Natural killer cell (primary cell): Measurements from ENCODE around the gene FOXP1. TPM values are rescaled to one million over a fixed set of nuclear protein-coding genes. Genes with fewer than 3 reads are reported as not detected.

Experiments used
- ATAC-seq, 3 donors: fragments of 150-1000 bp in 2 of 3; fragments of 200-7000 bp in 1 of 3; cut with Tn5 transposase; 1 replicate in 1 of 3; 2 replicates in 2 of 3; pipeline ENCODE4 v1.10.0; 2021; ENCODE audit warnings: mild to moderate bottlenecking in 2 of 3, moderate library complexity in 2 of 3
- DNase-seq, 2 donors: peaks; one replicate each; pipeline versions ENCODE4 v3.0.0 to v3.0.0-alpha.2; 2013 to 2021; ENCODE audit warnings: mixed read lengths in 1 of 2
- H3K27ac ChIP-seq: one replicate; pipeline ENCODE4 v1.5.1; 2013; ENCODE audit warnings: mild to moderate bottlenecking, low read length
- H3K27me3 ChIP-seq: one replicate; pipeline ENCODE4 v1.6.1; 2013; ENCODE audit warnings: low read length; ENCODE audit not compliant: control insufficient read depth, insufficient read depth
- H3K36me3 ChIP-seq: one replicate; pipeline ENCODE4 v1.6.1; 2013; ENCODE audit warnings: low read length; ENCODE audit not compliant: control insufficient read depth, insufficient read depth
- H3K4me1 ChIP-seq: one replicate; pipeline ENCODE4 v1.6.1; 2013; ENCODE audit warnings: low read length; ENCODE audit not compliant: control insufficient read depth, insufficient read depth
- H3K4me3 ChIP-seq: one replicate; pipeline ENCODE4 v1.5.1; 2013; ENCODE audit warnings: low read length
- H3K9me3 ChIP-seq: one replicate; pipeline ENCODE4 v1.6.1; 2013; ENCODE audit warnings: low read length; ENCODE audit not compliant: control insufficient read depth, insufficient read depth
- H3K27ac Mint-ChIP-seq, 2 donors: one replicate each; pipeline ENCODE4 v1.8.0; 2022; ENCODE audit warnings: mild to moderate bottlenecking in 2 of 2, mixed read lengths in 2 of 2, moderate library complexity in 1 of 2
- H3K27me3 Mint-ChIP-seq, 2 donors: one replicate each; pipeline ENCODE4 v1.8.0; 2022; ENCODE audit warnings: low read depth in 2 of 2, mixed read lengths in 2 of 2
- H3K36me3 Mint-ChIP-seq: one replicate; pipeline ENCODE4 v1.8.0; 2022; ENCODE audit warnings: mixed read lengths
- H3K4me1 Mint-ChIP-seq, 2 donors: one replicate each; pipeline ENCODE4 v1.8.0; 2022; ENCODE audit warnings: mixed read lengths in 2 of 2
- H3K4me3 Mint-ChIP-seq: one replicate; pipeline ENCODE4 v1.8.0; 2022; ENCODE audit warnings: mild to moderate bottlenecking, moderate library complexity, mixed read lengths
- H3K9me3 Mint-ChIP-seq, 2 donors: one replicate each; pipeline ENCODE4 v1.8.0; 2022; ENCODE audit warnings: mixed read lengths in 2 of 2
- CTCF ChIP-seq: fragments of 200-600 bp; IDR thresholded peaks from one replicate; pipeline ENCODE4 v1.8.0; 2022; ENCODE audit warnings: antibody characterized with exemption
- WGBS: methylation state at CpG from one replicate; pipeline ENCODE4 v1.1.7; 2013; ENCODE audit warnings: missing lambda C conversion rate; ENCODE audit not compliant: insufficient coverage; 5-methylcytosine and 5-hydroxymethylcytosine counted together
- intact Hi-C: fragments of 100-400 bp; cut with micrococcal nuclease; formaldehyde crosslinking; loops from one replicate; pipeline ENCODE4 v1.14.2; 2022
- total RNA-seq, 4 donors: library from RNA; stranded (reverse); fragments of 120-200 nt in 1 of 4; gene quantifications; one replicate each; pipeline versions ENCODE4 v1.2.3 to v1.2.4, GENCODE V29; 2013 to 2022

Gene FOXP1
- total RNA-seq, 3 donors from 2014 or later (not counting 1 experiment from before 2014, with no cell fraction given) = 166 to 185 (median 166) TPM

GRCh38 chr3:70952033-70952747 lies 631.3 kb downstream of the FOXP1 start:
- no peak overlapping the region for H3K4me3 Mint-ChIP-seq
- H3K4me1 Mint-ChIP-seq = peaks cover 5 to 11% of the 10 kb centered on the region in 2 donors
- no peak for TF ChIP-seq CTCF
- 80% methylated on average over 8 of the region's 12 CpGs for WGBS
- no peaks in the 10 kb centered on the region for H3K27me3 Mint-ChIP-seq
- Histone ChIP-seq H3K9me3 (no peaks in the 10 kb centered on the region), H3K36me3 (peaks cover 8% of the 10 kb centered on the region), H3K27me3 (no peaks in the 10 kb centered on the region), H3K4me1 (no peaks in the 10 kb centered on the region), H3K27ac (no peak overlapping the region), H3K4me3 (no peak overlapping the region)
- no peak overlapping the region for H3K27ac Mint-ChIP-seq
- intact Hi-C loops = no loop called here
- no peaks in the 10 kb centered on the region for H3K9me3 Mint-ChIP-seq
- no peaks in the 10 kb centered on the region for H3K36me3 Mint-ChIP-seq
- ATAC-seq = no peak
- DNase-seq = no peak

- no peak for ATAC-seq
- Histone ChIP-seq H3K27me3 (no peaks in the 10 kb centered on the region), H3K9me3 (no peaks in the 10 kb centered on the region), H3K36me3 (no peaks in the 10 kb centered on the region), H3K4me1 (no peaks in the 10 kb centered on the region), H3K4me3 (no peak overlapping the region), H3K27ac (no peak overlapping the region)
- intact Hi-C loops = no loop called here
- Mint-ChIP-seq H3K4me3 (no peak overlapping the region), H3K27ac (no peak overlapping the region), H3K4me1 (peaks cover 5 to 11% of the 10 kb centered on the region in 2 donors), H3K27me3 (no peaks in the 10 kb centered on the region), H3K9me3 (no peaks in the 10 kb centered on the region), H3K36me3 (no peaks in the 10 kb centered on the region)
- DNase-seq = no peak
- 93% methylated on average over 5 of the region's 5 CpGs for WGBS
- TF ChIP-seq CTCF = no peak
These were observed 632.2 kb downstream of the FOXP1 start for GRCh38 chr3:70951316-70951715.

GRCh38 chr3:70947579-70947978 lies 635.9 kb downstream of the FOXP1 start:
- H3K9me3 ChIP-seq = no peaks in the 10 kb centered on the region
- no peak overlapping the region for H3K27ac Mint-ChIP-seq
- H3K36me3 Mint-ChIP-seq = no peaks in the 10 kb centered on the region
- no peak overlapping the region for H3K4me3 Mint-ChIP-seq
- DNase-seq (no peak), ATAC-seq (no peak)
- no peak overlapping the region for H3K4me3 ChIP-seq
- H3K27ac ChIP-seq = no peak overlapping the region
- H3K27me3 Mint-ChIP-seq = peaks cover 8 to 17% of the 10 kb centered on the region in 2 donors
- intact Hi-C loops = no loop called here
- peaks cover 6% of the 10 kb centered on the region for H3K27me3 ChIP-seq
- H3K4me1 ChIP-seq = no peaks in the 10 kb centered on the region
- no peaks in the 10 kb centered on the region for H3K36me3 ChIP-seq
- no peaks in the 10 kb centered on the region for H3K9me3 Mint-ChIP-seq
- 100% methylated on average over 1 of the region's 1 CpG for WGBS
- peaks cover 5 to 11% of the 10 kb centered on the region in 2 donors for H3K4me1 Mint-ChIP-seq
- TF ChIP-seq CTCF = no peak

GRCh38 chr3:70943886-70944285 lies 639.6 kb downstream of the FOXP1 start:
- intact Hi-C loops = no loop called here
- no peak for ATAC-seq
- H3K27me3 ChIP-seq = peaks cover 6% of the 10 kb centered on the region
- H3K36me3 Mint-ChIP-seq = no peaks in the 10 kb centered on the region
- peaks cover 0 to 3% of the 10 kb centered on the region in 2 donors for H3K9me3 Mint-ChIP-seq
- no peak overlapping the region for H3K4me3 Mint-ChIP-seq
- H3K4me3 ChIP-seq = no peak overlapping the region
- no peak for DNase-seq
- H3K4me1 Mint-ChIP-seq = no peaks in the 10 kb centered on the region
- peaks cover 18 to 42% of the 10 kb centered on the region in 2 donors for H3K27me3 Mint-ChIP-seq
- no peak overlapping the region for H3K27ac ChIP-seq
- WGBS = 83% methylated on average over 3 of the region's 3 CpGs
- TF ChIP-seq CTCF = no peak
- H3K36me3 ChIP-seq = no peaks in the 10 kb centered on the region
- H3K4me1 ChIP-seq = no peaks in the 10 kb centered on the region
- H3K27ac Mint-ChIP-seq = no peak overlapping the region
- H3K9me3 ChIP-seq = no peaks in the 10 kb centered on the region
